Measurements from ENCODE around the gene SEPTIN14.

DNA sequence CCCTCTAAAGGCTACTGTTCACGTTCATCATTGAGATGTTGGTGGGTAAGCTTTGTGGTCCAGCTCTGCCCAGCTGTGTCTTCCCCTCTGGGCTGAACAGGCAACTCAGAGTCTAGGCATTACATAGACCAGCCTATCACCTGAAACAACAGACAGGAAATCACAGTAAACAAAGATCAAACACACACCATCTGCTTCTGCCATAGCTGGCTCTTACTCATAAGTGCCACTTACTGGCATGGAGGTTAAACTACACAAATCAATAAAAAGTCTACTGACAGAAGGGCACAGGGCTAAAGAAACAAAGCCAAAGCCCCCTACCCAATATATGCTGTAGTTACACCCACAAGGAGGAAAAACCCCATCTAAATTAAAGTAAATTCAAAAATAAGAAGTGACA is 35.0 kb downstream of the SEPTIN14 start:
- TF ChIP-seq CTCF (IDR thresholded peaks at IDR 0.05): no peak
- no peak for TF ChIP-seq EP300 (IDR thresholded peaks at IDR 0.05)
